ENCODE results near the gene JTB. TPM values are rescaled to one million over a fixed set of nuclear protein-coding genes. Genes with fewer than 3 reads are reported as not detected.
A peak's percentile ranks its signal among the peaks of the same experiment; 100 is the strongest.

Gene JTB
- polyA plus RNA-seq, 3 donors, result 103 to 125 (median 103) TPM

- DNase-seq, result peak; percentile 99
Observed at GRCh38 chr1:153958111-153958960, 19.1 kb downstream of the JTB start, which contains the start of gene CRTC2. Gene CRTC2 (minus strand): TSS chr1:153958612. CDS start chr1:153958497, 115 bp downstream.

GRCh38 chr1:153957744-153958110 lies 19.7 kb downstream of the JTB start:
- DNase-seq, result no peak

GRCh38 chr1:153956997-153957715 lies 20.3 kb downstream of the JTB start:
- DNase-seq, result no peak

GRCh38 chr1:153954826-153955225 lies 22.6 kb downstream of the JTB start:
- no peak for DNase-seq

GRCh38 chr1:153953859-153954365 lies 23.6 kb downstream of the JTB start:
- no peak for DNase-seq

DNA sequence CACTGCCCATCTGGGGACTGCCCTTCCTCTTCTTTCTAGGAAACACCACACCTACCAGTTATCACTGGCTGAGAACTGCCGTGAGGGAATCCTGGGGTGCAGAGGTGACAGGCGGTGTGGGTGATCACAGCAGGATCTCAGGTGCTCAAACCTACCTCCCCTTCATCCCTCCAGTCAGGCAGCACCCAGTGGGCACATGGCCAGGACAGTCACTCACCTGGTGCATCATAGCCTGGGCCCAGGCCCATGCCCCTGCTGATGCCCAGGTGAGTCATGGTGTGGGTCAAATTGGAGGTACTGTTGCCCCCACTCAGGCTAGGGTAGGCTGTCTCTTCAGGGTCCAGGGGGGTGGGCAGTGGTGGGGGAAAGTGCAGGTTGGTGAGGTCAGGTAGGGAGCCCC lies 25.7 kb downstream of the JTB start:
- no peak for DNase-seq

DNA sequence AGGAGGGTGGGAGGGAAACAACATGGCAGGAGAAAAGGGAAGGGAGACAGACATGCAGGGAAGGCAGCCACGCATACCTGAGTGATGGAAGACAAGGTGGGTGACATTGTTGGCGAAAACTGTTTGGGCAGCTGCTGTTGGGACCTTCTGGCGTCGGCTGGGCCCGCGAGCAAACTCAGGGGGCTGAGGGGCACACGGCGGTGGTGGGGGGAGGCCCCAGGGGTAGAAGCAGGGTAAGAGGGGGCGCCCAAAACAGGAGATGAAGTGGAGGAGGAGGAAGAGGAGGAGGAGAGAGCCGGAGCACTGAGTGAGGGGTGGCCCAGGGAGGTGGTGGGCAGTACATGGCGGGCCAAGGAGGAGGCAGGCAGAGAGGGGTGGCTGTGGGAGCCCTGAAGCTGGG lies 26.3 kb downstream of the JTB start:
- DNase-seq, result no peak

DNA sequence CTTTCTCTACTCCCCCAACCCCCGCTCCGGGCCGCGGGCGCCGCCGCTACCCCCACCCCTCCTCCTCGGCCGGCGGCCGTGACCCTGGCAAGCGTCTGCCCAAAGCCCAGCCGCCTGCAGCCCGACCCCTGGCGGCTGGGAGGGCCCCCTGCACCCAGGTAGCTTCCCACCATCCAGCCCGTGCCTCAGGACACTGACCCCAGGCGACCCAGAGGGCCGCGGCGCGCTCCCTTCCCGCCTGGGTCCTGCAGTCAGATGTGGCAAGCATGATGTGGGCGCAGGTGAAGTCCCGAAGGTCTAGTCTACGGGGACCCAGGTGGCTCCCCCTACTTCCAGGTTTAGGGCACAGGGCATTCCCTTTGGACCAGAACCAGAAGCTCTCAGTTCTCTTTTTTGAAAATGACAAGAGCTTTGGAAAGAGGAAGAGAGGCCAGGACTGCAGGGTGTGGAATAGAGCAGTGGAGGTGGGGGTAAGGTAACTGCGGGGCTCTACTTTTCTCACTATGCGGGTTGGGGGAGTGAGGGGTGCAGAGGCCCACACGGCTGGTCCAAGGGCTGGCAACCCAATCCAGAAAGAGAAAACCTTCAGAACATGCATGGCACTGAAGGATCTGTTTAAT lies 30.7 kb downstream of the JTB start, which contains the start of gene DENND4B:
Gene DENND4B (minus strand): TSS at position 97 of the 620 bp plus-strand sequence. CDS start 2,344 bp downstream, outside the sequence.
- peak; percentile 78 for DNase-seq

- no peak for DNase-seq
Observed at GRCh38 chr1:153945795-153946621, 31.5 kb downstream of the JTB start.

- DNase-seq, result no peak
Observed at GRCh38 chr1:153945131-153945794, 32.2 kb downstream of the JTB start.

GRCh38 chr1:153944827-153945117 lies 32.7 kb downstream of the JTB start:
- DNase-seq, result no peak

GRCh38 chr1:153944005-153944826 lies 33.3 kb downstream of the JTB start:
- DNase-seq, result no peak

DNA sequence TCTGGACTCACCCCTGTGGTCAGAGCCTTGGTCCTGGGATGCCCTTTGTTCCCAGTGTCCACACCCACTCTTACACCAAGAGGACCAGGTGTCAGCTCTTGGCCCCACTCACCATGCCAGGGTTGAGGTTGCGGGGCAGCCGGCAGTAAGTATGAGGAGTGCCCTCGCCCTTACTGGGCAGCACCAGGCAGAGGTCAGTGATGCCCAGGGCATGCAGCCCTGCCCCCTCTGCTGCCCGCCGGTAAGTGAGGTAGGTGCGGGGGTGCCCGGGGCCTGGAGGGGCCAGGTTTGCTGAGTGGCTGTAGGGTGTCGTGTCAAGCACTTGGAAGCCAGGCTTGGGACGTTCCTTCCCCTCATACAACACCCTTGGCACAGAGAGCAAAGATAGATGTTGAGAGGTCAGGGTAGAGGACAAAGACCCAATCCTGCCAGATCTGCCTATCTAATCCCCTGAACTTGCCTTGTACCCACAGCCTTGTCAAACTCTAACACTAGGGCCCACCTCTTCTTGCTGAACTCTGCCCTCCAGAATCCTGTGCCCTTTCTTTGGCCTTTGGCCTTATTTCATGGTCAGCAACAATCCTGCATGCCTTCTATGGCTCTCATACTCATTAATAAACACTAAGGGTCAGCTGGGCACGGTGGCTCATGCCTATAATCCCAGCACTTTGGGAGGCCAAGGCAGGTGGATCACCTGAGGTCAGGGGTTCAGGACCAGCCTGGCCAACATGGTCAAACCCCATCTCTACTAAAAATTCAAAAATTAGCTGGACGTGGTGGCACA lies 34.5 kb downstream of the JTB start:
- DNase-seq, result no peak

GRCh38 chr1:153941826-153942725 lies 35.4 kb downstream of the JTB start:
- DNase-seq, result no peak

DNA sequence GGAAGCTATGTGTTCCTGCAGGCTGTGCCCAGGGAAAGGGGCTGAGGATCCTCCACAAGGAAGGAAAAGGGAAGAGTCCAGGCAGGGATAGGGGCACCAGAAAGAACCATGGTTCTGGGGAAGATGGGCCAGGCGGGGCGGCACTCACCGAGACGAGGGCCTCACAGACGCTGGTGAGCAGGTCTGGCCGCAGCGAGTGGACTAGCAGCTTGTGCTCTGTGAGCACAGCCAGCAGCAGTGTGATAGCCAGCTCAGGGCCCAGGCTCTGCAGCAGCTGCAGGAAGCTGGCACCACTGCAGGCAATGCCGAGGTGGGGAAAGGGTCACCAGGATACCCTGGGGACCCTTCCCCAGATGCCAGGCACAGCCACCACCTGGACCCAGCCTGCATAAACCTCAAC lies 36.7 kb downstream of the JTB start:
- DNase-seq, result no peak

GRCh38 chr1:153939476-153939875 lies 38.0 kb downstream of the JTB start:
- DNase-seq, result no peak

- DNase-seq, result no peak
Observed at GRCh38 chr1:153938996-153939395, 38.5 kb downstream of the JTB start.

GRCh38 chr1:153937331-153937730 lies 40.1 kb downstream of the JTB start:
- DNase-seq, result no peak

Data from renal pelvis (tissue), 4 donors.